Hippocampal formation (tissue), 2 donors: ENCODE measurements around the gene PAK4.
A peak's percentile ranks its signal among the peaks of the same experiment; 100 is the strongest.
"Not testable (repeated sequence)": the region's sequence is repeated elsewhere in the genome, so short reads cannot be mapped to it uniquely, and the experiment has no call there.

Source experiments
- DNase-seq, 2 donors: peaks; one replicate each; lab custom pipeline; 2025; lab: John Stamatoyannopoulos, UW

PAK4 gene

DNA sequence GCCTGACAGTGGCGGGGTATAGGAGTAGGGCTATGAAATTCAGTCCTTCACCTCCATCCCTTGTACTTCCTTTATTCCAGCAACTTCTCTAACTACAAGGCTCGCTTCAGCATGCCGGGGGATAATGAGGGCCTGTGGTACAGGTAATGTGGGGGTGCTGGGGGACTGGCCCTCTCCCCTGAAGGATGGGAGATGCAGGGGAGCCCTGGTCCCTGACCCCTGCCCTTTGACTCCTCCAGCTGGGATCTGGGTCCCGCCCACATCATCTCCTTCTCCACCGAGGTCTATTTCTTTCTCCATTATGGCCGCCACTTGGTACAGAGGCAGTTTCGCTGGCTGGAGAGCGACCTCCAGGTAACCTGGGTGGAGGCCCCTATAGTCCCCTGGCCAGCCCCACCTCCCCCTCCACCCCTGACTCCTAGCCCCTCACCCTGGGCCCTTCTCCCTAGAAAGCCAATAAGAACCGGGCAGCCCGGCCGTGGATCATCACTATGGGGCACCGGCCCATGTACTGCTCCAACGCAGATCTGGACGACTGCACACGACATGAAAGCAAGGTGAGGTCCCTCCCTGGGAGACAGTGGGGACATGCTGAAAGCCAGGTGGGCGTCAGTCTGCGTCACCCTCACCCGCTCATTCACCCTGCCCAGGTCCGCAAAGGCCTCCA is 25.0 kb upstream of the PAK4 start:
- DNase-seq: no peak

DNA sequence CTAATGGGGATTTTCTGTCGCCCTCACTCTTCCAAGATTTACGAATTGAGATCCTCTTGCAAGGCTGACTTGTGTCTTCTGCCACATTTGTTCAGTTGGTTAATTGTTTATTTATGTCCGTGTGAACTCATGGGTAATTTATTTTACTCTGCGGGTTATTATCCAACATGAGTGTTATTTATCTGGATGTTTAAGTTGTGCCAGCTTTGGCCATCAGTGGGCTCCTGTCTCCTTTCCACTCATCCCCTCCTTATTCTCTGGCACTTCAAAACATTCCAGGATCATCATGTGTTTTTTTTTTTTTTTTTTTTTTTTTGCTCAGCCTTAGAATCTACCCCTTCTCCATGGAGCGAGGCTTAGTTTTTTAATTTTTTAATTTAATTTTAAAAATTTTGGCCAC is 22.4 kb upstream of the PAK4 start:
- no peak for DNase-seq

DNA sequence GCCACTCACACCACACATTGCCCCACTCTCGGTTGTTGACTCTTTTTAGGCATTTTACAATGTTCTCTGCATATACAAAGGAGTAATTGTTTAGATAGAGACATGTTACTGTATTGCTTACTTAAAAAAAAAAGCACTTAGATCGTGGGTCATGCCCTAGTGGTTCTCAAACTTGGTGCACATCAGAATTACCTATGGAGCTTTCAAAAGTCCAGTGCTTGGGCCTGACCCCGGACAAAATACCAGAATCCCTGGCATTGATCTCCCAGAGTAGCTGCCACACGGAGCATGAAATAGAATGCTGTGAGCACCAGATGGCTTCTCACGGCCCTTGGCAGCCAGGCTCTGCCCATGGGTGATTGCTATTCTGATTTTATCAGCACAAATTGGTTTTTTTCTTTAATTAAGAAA is 21.4 kb upstream of the PAK4 start:
- DNase-seq: peak in 1 of 2 donors; percentile 16

DNA sequence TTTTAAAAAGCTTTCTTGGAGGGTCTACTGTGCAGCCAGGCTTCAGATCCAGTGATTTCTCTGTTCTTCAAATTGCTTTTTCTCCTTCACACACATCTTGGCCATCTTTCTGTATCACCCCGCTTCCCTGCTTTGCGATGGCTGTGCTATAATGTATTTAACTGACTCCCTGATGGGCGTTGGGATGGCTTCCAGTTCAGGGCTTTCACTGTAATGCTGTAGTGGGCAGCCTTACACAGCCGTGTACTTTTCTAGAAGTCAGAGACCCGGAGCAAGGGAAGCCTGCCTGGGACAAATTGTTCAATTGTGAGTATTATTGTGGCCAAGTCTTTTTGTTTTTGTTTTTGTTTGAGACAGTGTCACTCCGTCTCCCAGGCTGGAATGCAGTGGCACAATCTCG is 19.4 kb upstream of the PAK4 start:
- DNase-seq: peak in 1 of 2 donors; percentile 9

DNA sequence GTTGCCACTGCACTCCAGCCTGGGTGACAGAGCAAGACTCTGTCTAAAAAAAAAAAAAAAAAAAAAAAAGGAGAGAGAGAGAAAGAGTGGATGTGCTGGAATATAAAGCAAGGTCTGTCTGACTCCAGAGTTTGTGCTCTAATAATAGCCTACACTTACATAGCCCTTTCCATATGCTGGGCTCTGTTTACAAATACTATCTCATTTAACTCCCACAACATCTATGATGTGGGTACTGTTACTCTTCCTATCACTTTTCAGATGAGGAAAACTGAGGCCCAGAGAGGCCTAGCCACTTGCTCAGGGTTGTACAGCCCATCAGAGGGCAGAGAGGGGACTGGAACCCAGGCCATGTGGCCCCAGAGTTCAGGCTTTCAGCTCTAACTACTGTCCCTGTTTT is 15.9 kb upstream of the PAK4 start:
- no peak for DNase-seq

DNA sequence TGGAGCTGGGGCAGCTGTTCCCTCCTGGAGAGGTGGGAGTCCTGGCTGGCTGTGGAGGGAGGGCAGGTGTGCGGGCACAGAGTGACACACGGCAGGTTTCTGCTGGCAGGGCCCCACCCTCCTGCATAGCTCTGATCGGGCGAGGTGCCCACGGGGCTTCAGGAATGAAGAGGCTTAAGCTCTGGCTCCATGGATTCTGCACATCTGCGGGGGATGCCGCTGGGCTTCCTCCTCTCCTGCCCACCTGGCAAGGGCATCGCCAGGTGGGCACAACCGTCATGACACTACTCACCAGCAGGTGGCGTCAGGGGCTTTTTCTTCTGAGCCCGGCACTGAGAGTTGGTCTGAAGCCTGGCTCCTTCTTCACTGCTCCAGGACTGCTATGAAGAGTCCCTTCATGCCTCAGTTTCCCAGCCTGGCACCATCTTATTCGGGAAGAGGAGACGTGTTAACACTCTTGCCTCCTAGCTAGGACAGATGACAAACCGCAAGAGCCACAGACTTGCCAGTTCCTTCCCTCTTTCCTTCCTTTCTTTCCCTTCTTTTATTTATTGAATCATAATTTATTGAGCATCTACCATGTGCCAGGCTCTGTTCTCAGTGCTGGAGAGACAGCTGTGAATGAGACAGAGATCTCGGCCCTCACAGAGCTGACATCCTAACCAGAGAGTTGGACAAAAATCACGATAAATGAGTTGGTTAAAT is 15.2 kb upstream of the PAK4 start:
- peak; percentile 25 to 33 for DNase-seq

DNA sequence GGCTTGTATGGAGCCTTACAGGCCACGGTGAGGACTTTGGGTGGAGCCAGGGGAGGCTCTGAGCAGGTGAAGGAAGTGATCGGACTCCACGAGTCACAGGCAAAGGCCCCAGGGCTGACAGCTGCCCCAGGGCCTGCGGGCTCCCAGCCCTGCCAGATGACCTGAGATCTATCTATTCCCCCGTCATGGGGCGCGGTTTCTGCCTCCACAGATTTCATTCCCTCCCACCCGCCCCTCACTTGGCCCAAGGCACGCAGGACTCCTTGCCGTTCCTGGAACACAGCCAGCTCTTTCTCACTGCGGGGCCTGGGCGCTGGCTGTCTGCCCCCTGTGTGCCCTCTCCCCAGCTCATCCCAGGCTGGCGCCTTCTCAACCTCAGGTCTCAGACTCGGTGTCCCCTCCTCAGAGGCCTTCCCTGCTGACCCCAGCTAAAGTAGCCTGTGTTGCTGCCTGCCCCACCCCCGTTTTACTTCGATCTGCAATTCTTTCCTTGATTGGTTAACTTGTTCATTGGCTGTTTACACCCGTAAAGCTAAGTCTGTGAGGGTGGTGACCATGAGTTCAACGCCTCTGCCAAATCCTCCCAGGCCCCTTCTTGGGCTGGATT is 13.9 kb upstream of the PAK4 start:
- DNase-seq: no peak

DNA sequence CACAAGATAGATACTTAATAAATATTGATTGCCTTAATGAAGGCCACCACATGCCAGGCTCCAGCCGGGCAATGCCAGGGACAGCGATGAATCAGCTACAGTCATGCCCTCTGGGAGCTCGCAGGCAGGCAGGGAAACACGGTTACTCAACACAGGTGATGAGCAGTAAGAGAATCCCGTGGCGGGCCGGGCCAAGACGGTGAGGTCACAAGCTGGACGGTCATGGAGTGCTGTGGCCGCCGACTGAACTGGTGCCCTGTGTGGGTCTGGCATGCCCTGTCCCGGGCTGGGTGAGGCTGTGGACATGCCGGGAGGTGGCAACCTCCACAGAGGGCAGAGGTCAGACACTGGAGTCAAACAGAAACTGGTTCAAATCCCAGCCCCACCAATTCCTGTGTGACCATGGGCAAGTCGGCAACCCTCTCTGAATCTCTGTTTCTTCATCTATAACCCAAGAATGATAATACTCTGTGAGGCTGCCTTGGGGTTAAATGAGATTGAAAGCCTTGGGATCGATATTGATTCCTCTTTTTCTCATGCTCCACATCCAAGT is 13.2 kb upstream of the PAK4 start:
- no peak for DNase-seq

DNA sequence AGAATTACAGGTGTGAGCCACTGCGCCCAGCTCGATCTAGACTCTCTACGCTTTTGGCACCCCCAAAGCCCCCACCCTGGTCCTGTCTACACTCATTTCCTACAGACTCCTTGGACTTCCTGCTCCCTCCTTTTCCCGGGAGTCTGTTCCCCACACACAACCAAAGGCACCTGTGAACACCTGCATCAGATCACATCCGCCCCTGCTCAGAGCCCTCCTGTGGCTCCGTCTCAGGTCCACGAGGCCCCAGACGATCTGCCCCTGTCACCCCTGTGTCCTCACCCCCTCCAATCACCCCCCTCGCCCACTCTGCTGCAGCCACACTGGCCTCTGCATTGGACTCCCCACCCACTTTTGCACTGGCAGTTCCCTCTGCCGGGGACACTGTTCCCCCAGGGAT is 12.4 kb upstream of the PAK4 start:
- no peak for DNase-seq

DNA sequence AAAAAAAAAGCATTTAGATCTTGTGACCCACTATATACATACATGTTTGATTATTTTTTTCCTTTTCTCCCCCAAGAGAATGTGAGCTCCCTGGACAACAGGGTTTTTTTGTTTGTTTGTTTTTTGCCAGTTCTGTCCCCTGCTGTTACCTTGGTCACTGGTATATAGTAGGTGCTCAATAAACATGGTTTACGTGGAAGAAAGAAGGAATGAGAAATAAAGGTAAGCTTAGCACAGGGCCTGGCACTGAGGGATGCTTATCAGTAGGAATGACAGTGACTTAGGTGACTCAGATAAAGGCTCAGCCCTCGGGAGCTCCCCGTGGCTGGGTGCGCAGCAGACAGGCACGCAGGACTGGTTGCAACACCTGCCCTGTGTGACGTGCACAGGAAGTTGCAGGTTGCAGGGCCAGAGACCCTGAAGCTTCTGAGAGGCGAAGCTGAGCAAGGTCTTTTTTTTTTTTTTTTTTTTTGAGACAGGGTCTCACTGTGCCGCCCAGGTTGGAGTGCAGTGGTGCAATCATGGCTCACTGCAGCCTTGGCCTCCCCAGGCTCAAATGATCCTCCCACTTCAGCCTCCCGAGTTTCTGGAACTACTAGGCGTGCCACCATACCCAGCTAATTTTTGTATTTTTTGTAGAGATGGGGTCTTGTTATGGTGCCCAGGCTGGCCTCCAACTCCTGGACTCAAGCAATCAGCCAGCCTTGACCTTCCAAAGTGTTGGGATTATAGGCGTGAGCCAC is 10.3 kb upstream of the PAK4 start:
- no peak for DNase-seq

DNA sequence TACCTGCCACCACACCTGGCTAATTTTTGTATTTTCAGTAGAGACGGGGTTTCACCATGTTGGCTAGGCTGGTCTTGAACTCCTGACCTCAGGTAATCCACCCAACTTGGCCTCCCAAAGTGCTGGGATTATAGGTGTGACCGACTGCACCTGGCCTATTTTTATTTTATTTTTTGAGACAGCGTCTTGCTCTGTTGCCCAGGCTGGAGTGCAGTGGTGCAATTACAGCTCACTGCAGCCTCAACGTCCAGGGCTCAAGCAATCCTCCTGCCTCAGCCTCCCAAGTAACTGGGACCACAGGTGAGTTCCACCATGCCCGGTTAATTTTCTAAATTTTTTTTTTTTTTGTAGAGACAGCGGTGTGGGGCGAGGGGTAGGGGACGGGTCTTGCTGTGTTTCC is 8.6 kb upstream of the PAK4 start:
- DNase-seq: not testable (repeated sequence)

DNA sequence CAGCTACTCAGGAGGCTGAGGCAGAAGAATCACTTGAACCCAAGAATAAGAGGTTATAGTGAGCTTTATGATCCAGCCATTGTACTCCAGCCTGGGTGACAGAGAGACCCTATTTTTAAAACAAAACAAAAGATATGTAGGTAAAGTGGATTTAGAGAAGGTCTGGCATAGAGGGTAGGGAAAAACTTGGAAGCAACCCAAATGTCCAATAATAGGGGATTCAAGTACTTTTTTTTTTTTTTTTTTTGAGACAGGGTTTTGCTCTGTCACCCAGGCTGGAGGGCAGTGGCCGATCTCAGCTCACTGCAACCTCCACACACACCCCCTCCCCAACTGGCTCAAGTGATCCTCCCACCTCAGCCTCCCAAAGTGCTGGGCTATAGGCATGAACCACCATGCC is 5.8 kb upstream of the PAK4 start:
- DNase-seq: no peak

DNA sequence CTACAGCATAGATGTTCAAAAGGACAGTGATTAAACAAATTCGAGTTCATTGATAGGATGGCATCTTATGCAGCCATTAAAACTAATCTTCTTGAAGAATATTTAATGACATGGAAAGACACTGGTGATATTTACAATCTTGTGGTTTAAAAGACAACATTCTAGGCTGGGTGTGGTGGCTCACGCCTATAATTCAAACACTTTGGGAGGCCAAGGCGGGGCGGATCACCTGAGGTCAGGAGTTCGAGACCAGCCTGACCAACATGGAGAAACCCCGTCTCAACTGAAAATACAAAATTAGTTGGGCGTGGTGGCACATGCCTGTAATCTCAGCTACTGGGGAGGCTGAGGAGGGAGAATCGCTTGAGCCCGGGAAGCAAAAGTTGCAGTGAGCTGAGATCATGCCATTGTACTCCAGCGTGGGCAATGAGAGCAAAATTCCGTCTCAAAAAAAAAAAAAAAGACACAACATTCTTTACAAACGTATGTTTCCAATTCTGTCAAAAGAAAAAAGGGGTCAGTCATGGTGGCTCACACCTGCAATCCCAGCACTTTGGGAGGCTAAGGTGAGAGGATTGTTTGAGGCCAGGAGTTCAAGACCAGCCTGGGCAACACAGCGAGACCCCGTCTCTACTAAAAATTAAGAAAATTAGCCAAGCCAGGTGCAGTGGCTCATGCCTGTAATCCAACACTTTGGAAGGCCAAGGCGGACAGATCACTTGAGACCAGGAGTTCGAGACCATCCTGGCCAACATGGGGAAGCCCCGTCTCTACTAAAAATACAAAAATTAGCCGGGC is 2.5 kb upstream of the PAK4 start:
- DNase-seq: no peak

DNA sequence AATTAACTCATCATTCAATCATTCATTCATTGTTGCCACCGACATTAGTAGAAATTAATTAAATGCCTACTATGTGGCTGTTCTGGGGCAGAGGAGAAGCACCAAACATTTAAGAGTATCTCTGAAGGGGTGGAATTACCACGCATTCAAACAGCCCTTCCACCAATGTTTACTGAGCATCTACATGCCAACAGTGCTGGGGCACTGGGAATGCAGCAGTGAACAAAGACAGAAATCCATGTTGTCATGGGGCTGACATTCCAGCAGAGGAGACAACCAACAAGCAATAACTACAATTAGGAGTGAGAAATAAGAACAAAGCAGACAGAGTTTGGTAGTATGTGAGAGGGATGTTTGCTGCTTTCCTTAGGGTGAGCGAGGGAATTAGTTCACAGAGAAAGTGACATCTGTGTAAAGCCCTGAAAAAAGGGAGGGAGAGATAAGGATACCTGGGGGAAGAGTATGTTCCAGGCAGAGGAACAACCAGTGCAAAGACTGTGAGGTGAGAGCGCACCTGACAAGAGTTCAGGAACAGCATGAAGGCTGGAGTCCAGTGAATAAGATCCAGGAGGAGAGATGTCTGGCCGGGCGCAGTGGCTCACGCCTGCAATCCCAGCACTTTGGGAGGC is 1.3 kb upstream of the PAK4 start:
- no peak for DNase-seq

DNA sequence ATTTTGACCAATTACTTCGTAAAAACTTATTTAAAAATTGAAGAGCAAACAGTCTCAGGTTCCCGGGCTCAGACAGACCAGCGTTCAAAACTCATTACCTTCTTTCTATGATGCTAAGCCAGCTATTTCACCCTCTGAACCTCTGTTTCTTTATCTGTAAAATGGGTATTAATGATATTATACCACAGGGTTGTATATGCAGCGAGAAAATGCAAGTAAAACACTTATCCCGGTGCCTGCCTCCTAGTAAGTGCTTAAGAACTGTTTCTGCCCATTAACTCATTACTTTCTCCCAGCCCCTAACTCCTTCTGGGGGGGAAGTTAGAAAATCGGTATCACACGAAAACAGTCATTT is 410 bp upstream of the PAK4 start:
- DNase-seq: no peak

DNA sequence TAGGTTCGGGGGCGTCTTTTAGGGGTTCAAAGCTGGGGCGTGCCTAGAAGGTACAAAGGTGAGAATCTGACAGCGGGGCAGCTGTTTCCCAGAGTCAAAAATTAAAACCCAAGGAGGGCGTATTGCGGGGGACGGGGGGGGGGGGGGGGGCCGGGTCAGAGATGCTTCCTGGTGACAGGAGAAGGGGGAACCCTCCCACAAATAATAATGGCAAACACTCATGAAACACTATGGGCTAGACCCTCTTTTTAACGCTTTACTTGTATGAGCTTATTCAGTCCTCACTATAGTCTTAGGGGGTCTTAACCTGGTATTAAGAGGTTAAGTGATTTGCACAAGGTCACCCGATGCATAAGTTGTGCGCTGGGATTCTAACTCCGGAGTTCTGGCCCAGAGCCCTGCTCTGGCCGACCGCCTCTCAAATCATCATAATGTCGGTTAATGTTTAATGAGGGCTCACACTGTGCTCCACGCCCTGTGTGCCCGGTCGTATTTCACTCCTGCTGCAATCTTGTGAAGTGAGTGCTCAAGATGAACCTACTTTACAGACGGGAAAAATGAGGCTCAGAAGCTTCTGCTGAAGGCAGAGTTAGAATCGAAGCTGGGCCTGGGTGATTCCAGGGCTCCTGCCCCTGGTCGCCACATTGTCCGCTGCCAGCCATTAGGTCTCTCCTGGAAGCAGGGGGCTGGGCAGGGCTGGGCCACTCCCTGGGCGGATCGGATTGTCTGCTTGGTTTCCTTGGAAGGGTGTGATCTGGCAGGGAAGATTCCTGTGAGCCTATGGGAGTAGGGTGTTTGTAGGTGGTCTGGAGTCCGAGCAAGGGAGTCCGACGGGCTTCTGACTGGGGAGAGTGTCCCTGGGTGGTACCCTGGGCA is 964 bp downstream of the PAK4 start:
- DNase-seq: no peak

DNA sequence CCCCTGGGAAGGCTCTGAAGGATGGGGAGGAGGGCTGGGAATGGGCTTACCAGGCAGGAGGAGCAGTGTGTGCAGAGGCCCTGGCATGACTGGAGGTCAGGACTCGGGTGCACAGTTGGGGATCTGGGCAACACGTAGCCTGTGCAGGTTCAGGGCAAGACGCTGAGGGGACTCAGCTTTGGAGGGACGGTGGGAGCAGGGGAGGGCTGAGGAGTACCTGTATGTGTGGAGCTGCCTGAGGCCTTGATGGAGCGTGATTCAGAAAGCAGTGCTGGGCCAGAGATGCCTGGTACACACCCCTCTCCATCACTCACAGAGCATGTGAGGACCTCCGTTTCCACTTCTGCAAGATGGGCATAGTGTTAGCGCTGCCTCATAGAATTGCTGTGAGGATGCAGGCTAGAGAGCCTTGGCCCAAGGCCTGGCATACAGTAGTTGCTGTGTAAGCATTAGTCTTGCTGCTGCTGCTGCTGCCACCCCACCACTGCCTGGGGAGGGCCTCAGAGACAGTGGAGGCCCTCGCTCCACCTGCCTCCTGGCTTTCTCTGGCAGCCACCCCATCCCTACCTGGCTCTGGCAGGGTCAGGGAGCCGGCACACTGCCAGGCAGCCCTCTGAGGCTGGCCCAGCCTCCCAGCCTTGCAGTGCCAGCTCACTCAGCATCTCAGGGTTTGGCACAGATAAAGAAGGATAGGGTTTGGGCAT is 2.4 kb downstream of the PAK4 start:
- DNase-seq: no peak

DNA sequence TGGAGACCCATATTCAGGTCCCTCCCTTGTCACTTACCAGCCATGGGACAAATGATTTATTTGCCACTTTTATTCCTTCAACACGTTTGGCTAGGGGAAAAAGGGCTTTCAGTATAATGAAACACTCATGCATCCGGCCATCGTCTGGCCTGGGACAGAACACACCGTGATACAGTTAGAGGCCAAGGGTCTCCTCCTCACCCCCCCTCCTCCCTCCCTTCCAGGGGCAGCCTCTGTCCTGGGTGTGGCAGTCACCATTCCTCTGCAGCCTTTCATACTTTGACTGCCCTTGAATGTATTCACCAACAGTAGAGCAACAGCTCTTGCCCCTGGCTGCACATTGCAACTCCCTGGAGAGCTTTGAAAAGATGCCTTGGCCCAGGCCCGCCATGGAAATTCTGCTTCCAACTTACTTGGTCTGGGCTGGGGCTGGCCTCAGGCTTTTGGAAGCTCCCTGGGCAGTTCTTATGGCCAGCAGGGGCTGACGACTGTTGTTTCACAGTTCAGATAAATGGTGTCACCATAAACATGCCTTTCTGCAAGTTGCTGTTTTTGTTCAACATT is 3.0 kb downstream of the PAK4 start:
- DNase-seq: no peak

DNA sequence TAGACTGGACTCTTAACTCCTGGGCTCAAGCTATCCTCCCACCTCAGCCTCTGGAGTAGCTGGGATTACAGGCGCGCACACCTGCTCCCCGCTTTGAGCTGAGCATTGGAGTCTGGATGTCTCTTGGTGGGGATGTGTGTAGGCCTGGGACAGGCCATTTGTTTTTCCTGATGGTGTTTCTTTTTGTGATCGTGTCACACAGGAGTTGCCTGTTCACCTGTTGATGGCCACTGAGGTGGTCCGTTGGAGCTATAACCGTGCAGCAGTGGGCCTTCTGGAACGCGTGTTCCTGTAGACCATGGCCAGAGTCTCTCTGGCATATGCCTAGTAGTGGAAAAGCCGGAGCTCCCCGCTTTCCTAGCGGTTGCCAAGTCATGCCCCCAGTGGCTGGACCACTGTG is 3.5 kb downstream of the PAK4 start:
- DNase-seq: no peak
